OCI-LY7 (cell line): Measurements from ENCODE around the gene MED10. TPM values are rescaled to one million over a fixed set of nuclear protein-coding genes. Genes with fewer than 3 reads are reported as not detected.

Source experiments
- BruUV-seq: library from RNA; stranded (reverse); fragments of 400-500 nt; replicated peaks from 2 replicates; lab custom pipeline; 2021; lab: Mats Ljungman, UMichigan
- CTCF ChIA-PET: fragments of 300-600 bp; sonication (Branson Sonifier 250); formaldehyde crosslinking; loops from one replicate; lab custom pipeline; 2022; ENCODE audit warnings: antibody characterized with exemption; ENCODE audit not compliant: unreplicated experiment; lab: Charles Lee
- POLR2A ChIA-PET: fragments of 300-600 bp; sonication (Branson Sonifier 250); formaldehyde crosslinking; loops from one replicate; lab custom pipeline; 2022; ENCODE audit warnings: antibody characterized with exemption; lab: Charles Lee
- DNase-seq: peaks from one replicate; pipeline ENCODE4 v3.0.0-alpha.2; 2015; ENCODE audit warnings: low spot score
- H2AFZ ChIP-seq: fragments of 200-600 bp; sonication (generic), shearing (Covaris generic); 2 replicates; pipeline ENCODE4 v1.6.1; 2014; ENCODE audit warnings: mild to moderate bottlenecking, antibody characterized with exemption, low read length, moderate library complexity
- H3K27ac ChIP-seq: fragments of 200-600 bp; sonication (generic); 2 replicates; pipeline ENCODE4 v1.5.1; 2014; ENCODE audit warnings: mixed run types, low read depth, mild to moderate bottlenecking, moderate library complexity, low read length, inconsistent platforms; ENCODE audit not compliant: poor library complexity, severe bottlenecking
- H3K36me3 ChIP-seq: fragments of 200-600 bp; sonication (generic); 2 replicates; pipeline ENCODE4 v1.6.1; 2014; ENCODE audit warnings: mild to moderate bottlenecking, antibody characterized with exemption, low read length, moderate library complexity, mixed read lengths; ENCODE audit not compliant: insufficient read depth
- H3K4me1 ChIP-seq: fragments of 200-600 bp; sonication (generic); 2 replicates; pipeline ENCODE4 v1.5.1; 2014; ENCODE audit warnings: mild to moderate bottlenecking, low read length; ENCODE audit not compliant: insufficient read depth, poor library complexity, severe bottlenecking
- H3K4me2 ChIP-seq: fragments of 200-600 bp; sonication (generic); 2 replicates; pipeline ENCODE4 v1.6.1; 2014; ENCODE audit warnings: mild to moderate bottlenecking, low read length
- H3K4me3 ChIP-seq: fragments of 200-600 bp; sonication (generic); 2 replicates; pipeline ENCODE4 v1.5.1; 2014; ENCODE audit warnings: mild to moderate bottlenecking, low read depth, low read length; ENCODE audit not compliant: poor library complexity, severe bottlenecking
- H3K79me2 ChIP-seq: fragments of 200-600 bp; sonication (generic); 2 replicates; pipeline ENCODE4 v1.6.1; 2016; ENCODE audit warnings: low read depth, mild to moderate bottlenecking, low read length, moderate library complexity, mixed read lengths; ENCODE audit not compliant: insufficient read depth
- H3K9me2 ChIP-seq: fragments of 200-600 bp; sonication (generic); 2 replicates; pipeline ENCODE4 v1.6.1; 2016; ENCODE audit warnings: mild to moderate bottlenecking, low read length, mixed read lengths; ENCODE audit not compliant: insufficient read depth
- H3K9me3 ChIP-seq: fragments of 200-600 bp; sonication (generic); 2 replicates; pipeline ENCODE4 v1.6.1; 2014; ENCODE audit warnings: mild to moderate bottlenecking, mixed run types, low read length, mixed read lengths
- H4K20me1 ChIP-seq: fragments of 200-600 bp; sonication (generic); 2 replicates; pipeline ENCODE4 v1.6.1; 2014; ENCODE audit warnings: mild to moderate bottlenecking, antibody characterized with exemption, low read length, moderate library complexity, mixed read lengths; ENCODE audit not compliant: insufficient read depth
- CTCF ChIP-seq: fragments of 200-600 bp; sonication (generic); conservative IDR thresholded peaks from 2 replicates; pipeline ENCODE4 v1.5.1; 2014; ENCODE audit warnings: mild to moderate bottlenecking, antibody characterized with exemption, low read length, moderate library complexity, mixed read lengths
- EZH2phosphoT487 ChIP-seq: fragments of 200-600 bp; sonication (generic); IDR thresholded peaks from 2 replicates; pipeline ENCODE4 v1.6.1; 2018; ENCODE audit warnings: low read depth, borderline replicate concordance, mild to moderate bottlenecking, mixed run types, antibody characterized with exemption, low read length, moderate library complexity, mixed read lengths
- intact Hi-C: fragments of 100-400 bp; cut with micrococcal nuclease; formaldehyde crosslinking; loops from one replicate; pipeline ENCODE4 v1.10.0; 2022; ENCODE audit not compliant: unreplicated experiment
- total RNA-seq, 2 experiments: library from RNA; depleted of rRNA in 1 of 2; stranded (reverse); fragments of >200 nt in 1 of 2; shearing (Covaris generic) in 1 of 2; gene quantifications; 2 replicates each; pipeline ENCODE4 v1.2.3, GENCODE V29; 2014 to 2022

Gene MED10
- total RNA-seq, 2 experiments from 2014 or later: 16.2 to 47.3 TPM

- POLR2A ChIA-PET: interaction anchor here (0.8 to 1.8 kb wide), 7 partner anchors 11 to 243 kb away, joined by 3 to 8 read pairs (median 4); no protein-coding TSS in a partner anchor
- Histone ChIP-seq H3K36me3 (peaks cover 34% of the 10 kb centered on the region), H2AFZ (peak overlapping the region; percentile 98), H3K9me2 (no peaks in the 10 kb centered on the region), H3K79me2 (peaks cover 27% of the 10 kb centered on the region), H3K9me3 (no peaks in the 10 kb centered on the region), H3K4me1 (peaks cover 18% of the 10 kb centered on the region), H3K4me2 (peak overlapping the region; percentile 87), H3K4me3 (peak overlapping the region; percentile 88), H3K27ac (peak overlapping the region; percentile 32), H4K20me1 (peaks cover 13% of the 10 kb centered on the region)
- CTCF ChIA-PET: interaction anchor here (0.8 kb wide), 1 partner anchor 175 kb away, joined by 4 read pairs; no protein-coding TSS in a partner anchor
- DNase-seq: no peak
- BruUV-seq: TSS peak; percentile 89
- TF ChIP-seq EZH2phosphoT487 (no peak), CTCF (no peak)
- intact Hi-C loops: loop anchor here (2.0 to 5.0 kb wide), 3 partner anchors 191 to 956 kb away; partner anchors contain the start of gene ICE1
Observed at GRCh38 chr5:6378766-6379103, 388 bp upstream of the MED10 start.

- Histone ChIP-seq H3K4me2 (peak overlapping the region; percentile 87), H3K36me3 (peaks cover 46% of the 10 kb centered on the region), H3K79me2 (peaks cover 27% of the 10 kb centered on the region), H3K9me3 (no peaks in the 10 kb centered on the region), H3K4me1 (peaks cover 18% of the 10 kb centered on the region), H2AFZ (no peak overlapping the region), H3K4me3 (peak overlapping the region; percentile 88), H3K9me2 (no peaks in the 10 kb centered on the region), H3K27ac (no peak overlapping the region), H4K20me1 (peaks cover 13% of the 10 kb centered on the region)
- DNase-seq: peak; percentile 22
- ChIA-PET CTCF (no interaction called here), POLR2A (interaction anchor here (0.6 kb wide), 1 partner anchor 107 kb away, joined by 3 read pairs; no protein-coding TSS in a partner anchor)
- BruUV-seq: no TSS peak
- intact Hi-C loops: loop anchor here (5.0 kb wide), 2 partner anchors 190 to 370 kb away; no protein-coding TSS in a partner anchor
- TF ChIP-seq CTCF (no peak), EZH2phosphoT487 (no peak)
Observed at GRCh38 chr5:6377582-6377904, 804 bp downstream of the MED10 start.

- peaks cover 27% of the 10 kb centered on the region for H3K79me2 ChIP-seq
Observed at GRCh38 chr5:6376974-6377520, 1.3 kb downstream of the MED10 start.

More at GRCh38 chr5:6376974-6377520, 1.3 kb downstream of the MED10 start:
- no peak for DNase-seq
- Histone ChIP-seq H2AFZ (no peak overlapping the region), H3K4me1 (peaks cover 18% of the 10 kb centered on the region), H3K36me3 (peaks cover 51% of the 10 kb centered on the region), H3K4me3 (peak overlapping the region; percentile 88), H3K9me3 (no peaks in the 10 kb centered on the region), H4K20me1 (peaks cover 13% of the 10 kb centered on the region), H3K9me2 (no peaks in the 10 kb centered on the region), H3K27ac (no peak overlapping the region), H3K4me2 (peak overlapping the region; percentile 87)
- ChIA-PET CTCF (interaction anchor here (0.6 kb wide), 1 partner anchor 242 kb away, joined by 3 read pairs; no protein-coding TSS in a partner anchor), POLR2A (interaction anchor here (0.6 to 1.7 kb wide), 3 partner anchors 9 to 356 kb away, joined by 3 to 9 read pairs (median 3); no protein-coding TSS in a partner anchor)
- TF ChIP-seq EZH2phosphoT487 (no peak), CTCF (no peak)
- no TSS peak for BruUV-seq
- intact Hi-C loops: loop anchor here (5.0 kb wide), 2 partner anchors 190 to 370 kb away; no protein-coding TSS in a partner anchor
